ENCODE measurements around the gene SHCBP1L. TPM values are rescaled to one million over a fixed set of nuclear protein-coding genes. Genes with fewer than 3 reads are reported as not detected.
"Not testable (repeated sequence)": the region's sequence is repeated elsewhere in the genome, so short reads cannot be mapped to it uniquely, and the experiment has no call there.

Gene SHCBP1L
- total RNA-seq, 1 donor from 2014 or later, result not detected

DNA sequence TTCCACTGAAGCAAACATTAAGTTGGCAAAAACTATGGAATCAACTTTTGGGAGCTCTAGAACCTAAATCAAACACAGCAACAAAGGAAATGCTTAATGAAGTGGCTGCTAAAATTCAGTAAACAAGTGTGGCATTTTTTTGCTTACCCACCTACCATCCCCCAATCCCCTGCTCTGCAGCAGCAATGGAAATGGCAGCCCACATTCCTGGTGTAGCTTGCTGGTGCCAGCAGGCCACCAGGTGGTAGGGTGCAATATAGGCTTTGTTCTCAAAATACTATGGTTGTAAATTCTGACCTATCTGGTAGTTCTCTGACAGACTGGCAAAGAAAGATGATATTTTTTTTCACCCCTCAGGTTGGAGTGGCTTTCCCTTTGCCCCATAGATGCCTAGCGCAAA is 42.8 kb downstream of the SHCBP1L start:
- TF ChIP-seq, protein P1, sequence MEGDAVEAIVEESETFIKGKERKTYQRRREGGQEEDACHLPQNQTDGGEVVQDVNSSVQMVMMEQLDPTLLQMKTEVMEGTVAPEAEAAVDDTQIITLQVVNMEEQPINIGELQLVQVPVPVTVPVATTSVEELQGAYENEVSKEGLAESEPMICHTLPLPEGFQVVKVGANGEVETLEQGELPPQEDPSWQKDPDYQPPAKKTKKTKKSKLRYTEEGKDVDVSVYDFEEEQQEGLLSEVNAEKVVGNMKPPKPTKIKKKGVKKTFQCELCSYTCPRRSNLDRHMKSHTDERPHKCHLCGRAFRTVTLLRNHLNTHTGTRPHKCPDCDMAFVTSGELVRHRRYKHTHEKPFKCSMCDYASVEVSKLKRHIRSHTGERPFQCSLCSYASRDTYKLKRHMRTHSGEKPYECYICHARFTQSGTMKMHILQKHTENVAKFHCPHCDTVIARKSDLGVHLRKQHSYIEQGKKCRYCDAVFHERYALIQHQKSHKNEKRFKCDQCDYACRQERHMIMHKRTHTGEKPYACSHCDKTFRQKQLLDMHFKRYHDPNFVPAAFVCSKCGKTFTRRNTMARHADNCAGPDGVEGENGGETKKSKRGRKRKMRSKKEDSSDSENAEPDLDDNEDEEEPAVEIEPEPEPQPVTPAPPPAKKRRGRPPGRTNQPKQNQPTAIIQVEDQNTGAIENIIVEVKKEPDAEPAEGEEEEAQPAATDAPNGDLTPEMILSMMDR (IDR thresholded peaks at IDR 0.05), result no peak
- Mint-ChIP-seq H3K4me1 (ENCODE audit: unreplicated experiment) (no peaks in the 10 kb centered on the region), H3K9me3 (ENCODE audit: unreplicated experiment) (peaks cover 14% of the 10 kb centered on the region), H3K27ac (ENCODE audit: unreplicated experiment) (no peak overlapping the region), H3K27me3 (ENCODE audit: unreplicated experiment) (peaks cover 24% of the 10 kb centered on the region), H3K4me3 (ENCODE audit: unreplicated experiment) (no peak overlapping the region), H3K36me3 (ENCODE audit: unreplicated experiment) (no peaks in the 10 kb centered on the region)
- no peak for DNase-seq (ENCODE audit: extremely low spot score, unreplicated experiment)

DNA sequence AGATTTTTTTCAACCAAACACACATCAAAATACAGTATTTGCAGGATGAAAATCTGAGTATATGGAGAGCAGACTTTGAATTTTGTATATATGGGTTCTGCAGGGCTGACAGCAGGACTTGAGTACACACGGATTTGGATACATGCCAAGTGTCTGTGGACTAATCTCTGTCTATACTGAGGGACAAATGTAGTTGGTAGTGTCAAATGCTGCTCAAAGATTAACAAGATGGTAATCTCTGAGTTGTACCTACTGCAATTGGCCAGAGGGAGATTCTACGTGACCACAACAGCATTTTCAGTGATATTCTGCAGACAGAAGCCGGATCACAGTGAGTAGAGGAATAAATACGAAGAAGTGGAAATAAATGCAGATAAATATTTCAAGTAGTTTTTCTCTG is 43.4 kb downstream of the SHCBP1L start:
- Mint-ChIP-seq H3K27me3 (ENCODE audit: unreplicated experiment) (peaks cover 23% of the 10 kb centered on the region), H3K9me3 (ENCODE audit: unreplicated experiment) (peaks cover 13% of the 10 kb centered on the region), H3K36me3 (ENCODE audit: unreplicated experiment) (no peaks in the 10 kb centered on the region), H3K4me1 (ENCODE audit: unreplicated experiment) (no peaks in the 10 kb centered on the region), H3K4me3 (ENCODE audit: unreplicated experiment) (no peak overlapping the region), H3K27ac (ENCODE audit: unreplicated experiment) (no peak overlapping the region)
- DNase-seq (ENCODE audit: extremely low spot score, unreplicated experiment), result no peak
- TF ChIP-seq, protein P1 (IDR thresholded peaks at IDR 0.05), result no peak

DNA sequence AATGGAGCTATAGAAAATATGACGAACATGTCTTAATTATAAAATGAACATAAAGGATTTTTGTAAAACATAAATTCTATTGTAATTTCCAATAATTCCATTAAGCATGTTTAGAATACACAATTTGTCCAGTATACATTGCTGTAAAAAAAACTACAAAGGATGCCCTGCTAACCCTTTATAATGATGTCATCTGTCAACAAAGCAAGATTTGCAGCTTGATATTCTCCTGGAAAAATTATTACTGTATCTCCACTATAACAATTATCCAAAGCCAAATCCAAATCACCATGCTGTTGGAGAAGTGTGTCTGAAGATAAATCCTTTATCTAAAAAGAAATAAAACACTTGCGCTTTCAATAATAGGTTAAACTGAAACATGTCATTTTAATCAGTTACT is 47.6 kb downstream of the SHCBP1L start:
- Mint-ChIP-seq H3K4me1 (ENCODE audit: unreplicated experiment) (no peaks in the 10 kb centered on the region), H3K27me3 (ENCODE audit: unreplicated experiment) (peaks cover 23% of the 10 kb centered on the region), H3K27ac (ENCODE audit: unreplicated experiment) (no peak overlapping the region), H3K4me3 (ENCODE audit: unreplicated experiment) (no peak overlapping the region), H3K9me3 (ENCODE audit: unreplicated experiment) (no peaks in the 10 kb centered on the region), H3K36me3 (ENCODE audit: unreplicated experiment) (no peaks in the 10 kb centered on the region)
- no peak for DNase-seq (ENCODE audit: extremely low spot score, unreplicated experiment)
- TF ChIP-seq, protein P1 (IDR thresholded peaks at IDR 0.05), result no peak

DNA sequence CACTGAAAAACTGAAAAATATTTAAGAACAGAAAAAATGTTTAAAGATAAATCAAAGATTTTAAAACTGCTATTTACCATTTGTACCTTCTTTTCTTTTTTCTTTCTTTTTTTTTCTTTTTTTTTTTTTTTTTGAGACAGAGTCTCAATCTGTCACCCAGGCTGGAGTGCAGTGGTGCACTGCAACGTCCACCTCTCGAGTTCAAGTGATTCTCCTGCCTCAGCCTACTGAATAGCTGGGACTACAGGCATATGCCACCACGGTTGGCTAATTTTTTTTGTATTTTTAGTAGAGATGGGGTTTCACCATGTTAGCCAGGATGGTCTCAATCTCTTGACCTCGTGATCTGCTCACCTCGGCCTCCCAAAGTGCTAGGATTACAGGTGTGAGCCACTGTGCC is 51.0 kb downstream of the SHCBP1L start:
- H3K4me3 Mint-ChIP-seq (ENCODE audit: unreplicated experiment); H3K27ac Mint-ChIP-seq (ENCODE audit: unreplicated experiment); H3K9me3 Mint-ChIP-seq (ENCODE audit: unreplicated experiment); H3K36me3 Mint-ChIP-seq (ENCODE audit: unreplicated experiment); DNase-seq (ENCODE audit: extremely low spot score, unreplicated experiment); H3K27me3 Mint-ChIP-seq (ENCODE audit: unreplicated experiment); H3K4me1 Mint-ChIP-seq (ENCODE audit: unreplicated experiment): not testable (repeated sequence)

DNA sequence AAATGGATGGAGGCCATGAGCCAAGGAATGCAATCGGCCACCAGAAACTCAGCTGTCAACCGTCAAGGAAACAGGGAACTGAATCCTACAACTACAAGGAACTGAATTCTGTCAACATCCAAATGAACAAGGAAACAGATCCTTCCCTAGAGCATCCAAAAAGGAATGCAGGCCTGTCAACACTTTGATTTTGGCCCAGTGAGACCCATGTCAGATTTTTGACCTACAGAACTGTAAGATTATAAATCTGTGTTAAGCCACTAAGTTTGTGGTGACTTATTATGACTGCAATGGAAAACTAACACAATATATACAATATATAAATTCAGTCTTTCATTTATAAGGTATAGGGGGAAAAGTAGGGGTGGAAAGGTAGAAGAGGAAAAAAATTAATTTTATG is 55.3 kb downstream of the SHCBP1L start:
- TF ChIP-seq, protein P1 (IDR thresholded peaks at IDR 0.05), result no peak
- H3K27me3 Mint-ChIP-seq (ENCODE audit: unreplicated experiment), result no peaks in the 10 kb centered on the region
- DNase-seq (ENCODE audit: extremely low spot score, unreplicated experiment), result no peak
- H3K4me1 Mint-ChIP-seq (ENCODE audit: unreplicated experiment), result no peaks in the 10 kb centered on the region
- peaks cover 2% of the 10 kb centered on the region for H3K36me3 Mint-ChIP-seq (ENCODE audit: unreplicated experiment)
- no peak overlapping the region for H3K27ac Mint-ChIP-seq (ENCODE audit: unreplicated experiment)
- H3K9me3 Mint-ChIP-seq (ENCODE audit: unreplicated experiment), result peaks cover 17% of the 10 kb centered on the region
- H3K4me3 Mint-ChIP-seq (ENCODE audit: unreplicated experiment), result no peak overlapping the region
